Measurements from ENCODE around the gene C5orf47. TPM values are rescaled to one million over a fixed set of nuclear protein-coding genes. Genes with fewer than 3 reads are reported as not detected.

C5orf47 gene
- total and polyA plus RNA-seq, 2 of the 4 experiments (the other 2 are of a cell fraction), result not detected

DNA sequence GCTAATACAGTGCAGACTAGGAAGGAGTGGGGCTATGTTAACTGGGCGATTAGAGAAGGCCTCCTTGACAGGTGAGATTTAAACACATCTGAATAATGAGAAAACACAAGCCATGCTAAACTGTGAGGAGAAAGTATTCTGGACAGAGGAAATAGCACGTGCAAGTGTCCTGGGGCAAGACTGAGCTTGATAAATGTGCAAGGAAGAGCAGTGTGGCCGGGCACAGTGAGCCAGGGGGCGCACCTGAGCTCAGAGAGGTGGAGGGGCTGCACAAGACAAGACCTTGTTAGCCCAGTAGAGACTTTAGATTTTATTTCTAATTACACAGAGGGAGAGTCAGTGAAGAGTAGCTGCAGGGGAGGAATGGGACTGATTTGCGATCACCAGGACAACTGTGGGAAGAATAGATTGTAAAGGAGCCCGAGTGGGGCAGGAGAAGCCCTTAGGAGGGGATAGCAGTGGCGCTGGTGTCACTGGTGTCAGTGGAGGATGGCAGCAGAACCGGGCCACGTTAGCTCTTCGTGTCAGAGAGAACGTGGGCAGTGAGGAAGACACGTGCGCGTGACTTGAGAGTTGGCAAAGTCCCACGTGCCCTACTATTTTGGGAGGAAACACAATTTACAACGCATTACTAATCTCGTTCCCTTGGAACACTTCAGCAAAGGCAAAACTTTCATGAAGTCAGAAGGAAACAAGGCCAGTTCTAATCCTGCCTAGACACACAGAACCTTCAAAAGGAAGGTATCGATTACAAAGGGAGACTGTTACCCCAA, 17.9 kb upstream of the C5orf47 start:
- CTCF ChIA-PET, result interaction anchor here (0.7 to 1.9 kb wide), 2 partner anchors 9 to 352 kb away, joined by 3 to 9 read pairs; no protein-coding TSS in a partner anchor
- Histone ChIP-seq H3K27ac (ENCODE audit: insufficient read depth, low read length) (no peak overlapping the region), H3K23ac (ENCODE audit: low read depth, low read length) (no peak overlapping the region; the same call in 1 of the 2 replicates), H2BK5ac (ENCODE audit: low read depth, low read length, poor library complexity, severe bottlenecking) (no peak overlapping the region), H3K18ac (ENCODE audit: low read depth, low read length) (no peak overlapping the region), H3K9me3 (ENCODE audit: control insufficient read depth, insufficient read depth, low read length) (no peaks in the 10 kb centered on the region), H4K91ac (ENCODE audit: insufficient read depth, low read depth, low read length) (peak overlapping the region; percentile 0), H3K4ac (ENCODE audit: low read depth, low read length) (0 out of 2 replicates have a peak overlapping the region, but pooled peaks have one; percentile 2), H3K36me3 (ENCODE audit: control insufficient read depth, insufficient read depth, low read length) (no peaks in the 10 kb centered on the region), H2AK9ac (replicated peaks; ENCODE audit: low read depth, low read length, poor library complexity) (no peak overlapping the region), H2AFZ (replicated peaks; ENCODE audit: low read length, poor library complexity) (peak overlapping the region; percentile 12), H3K4me3 (ENCODE audit: insufficient read depth, low read depth, low read length) (no peak overlapping the region), H3K4me1 (ENCODE audit: control insufficient read depth, insufficient read depth, low read length) (peaks cover 13% of the 10 kb centered on the region), H2BK120ac (ENCODE audit: low read depth, low read length) (peak overlapping the region; percentile 14), H3K9ac (ENCODE audit: low read depth, low read length) (no peak overlapping the region), H3K9me1 (ENCODE audit: insufficient read depth, low read length) (no peaks in the 10 kb centered on the region; the same call in 1 of the 2 replicates), H2BK20ac (ENCODE audit: low read depth, low read length) (no peak overlapping the region), H3K56ac (ENCODE audit: extremely low read depth, insufficient read depth, low read length) (no peak overlapping the region), H3K27me3 (ENCODE audit: control insufficient read depth, insufficient read depth, low read length) (no peaks in the 10 kb centered on the region; the same call in 1 of the 2 replicates), H3K14ac (replicated peaks; ENCODE audit: low read depth, low read length) (no peak overlapping the region), H4K20me1 (ENCODE audit: insufficient read depth, low read length) (no peaks in the 10 kb centered on the region), H4K5ac (ENCODE audit: low read depth, low read length) (no peak overlapping the region), H2AK5ac (ENCODE audit: low read depth, low read length) (peak overlapping the region; percentile 10; the same call in 1 of the 2 replicates), H4K8ac (ENCODE audit: low read depth in 2 of 2, low read length in 2 of 2) (no peak overlapping the region), H3K79me1 (ENCODE audit: low read depth in 1 of 2, low read length in 2 of 2) (no peaks in the 10 kb centered on the region), H2BK15ac (ENCODE audit: low read depth, low read length) (no peak overlapping the region), H3K4me2 (ENCODE audit: low read depth, low read length) (no peak overlapping the region)
- POLR2A ChIA-PET (ENCODE audit: unreplicated experiment), result no interaction called here
- TF ChIP-seq SMC3 (IDR thresholded peaks at IDR 0.05; ENCODE audit: low read depth, low read length) (no peak), NFE2L2 (IDR thresholded peaks at IDR 0.05; ENCODE audit: low read depth, low read length) (no peak), CEBPB (IDR thresholded peaks at IDR 0.05; ENCODE audit: low read depth, low read length) (no peak), CHD1 (IDR thresholded peaks at IDR 0.05; ENCODE audit: low read depth, low read length) (no peak), RAD21 (IDR thresholded peaks at IDR 0.05; ENCODE audit: low read length) (no peak), RFX5 (IDR thresholded peaks at IDR 0.05; ENCODE audit: low read depth, low read length) (no peak), MXI1 (IDR thresholded peaks at IDR 0.05; ENCODE audit: borderline replicate concordance, low read depth, low read length) (no peak), BHLHE40 (IDR thresholded peaks at IDR 0.05; ENCODE audit: low read depth, low read length) (no peak)
- TF ChIP-seq, protein P1, sequence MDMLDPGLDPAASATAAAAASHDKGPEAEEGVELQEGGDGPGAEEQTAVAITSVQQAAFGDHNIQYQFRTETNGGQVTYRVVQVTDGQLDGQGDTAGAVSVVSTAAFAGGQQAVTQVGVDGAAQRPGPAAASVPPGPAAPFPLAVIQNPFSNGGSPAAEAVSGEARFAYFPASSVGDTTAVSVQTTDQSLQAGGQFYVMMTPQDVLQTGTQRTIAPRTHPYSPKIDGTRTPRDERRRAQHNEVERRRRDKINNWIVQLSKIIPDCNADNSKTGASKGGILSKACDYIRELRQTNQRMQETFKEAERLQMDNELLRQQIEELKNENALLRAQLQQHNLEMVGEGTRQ (IDR thresholded peaks at IDR 0.05; ENCODE audit: low read depth, low read length), result no peak
- TF ChIP-seq, protein P2, sequence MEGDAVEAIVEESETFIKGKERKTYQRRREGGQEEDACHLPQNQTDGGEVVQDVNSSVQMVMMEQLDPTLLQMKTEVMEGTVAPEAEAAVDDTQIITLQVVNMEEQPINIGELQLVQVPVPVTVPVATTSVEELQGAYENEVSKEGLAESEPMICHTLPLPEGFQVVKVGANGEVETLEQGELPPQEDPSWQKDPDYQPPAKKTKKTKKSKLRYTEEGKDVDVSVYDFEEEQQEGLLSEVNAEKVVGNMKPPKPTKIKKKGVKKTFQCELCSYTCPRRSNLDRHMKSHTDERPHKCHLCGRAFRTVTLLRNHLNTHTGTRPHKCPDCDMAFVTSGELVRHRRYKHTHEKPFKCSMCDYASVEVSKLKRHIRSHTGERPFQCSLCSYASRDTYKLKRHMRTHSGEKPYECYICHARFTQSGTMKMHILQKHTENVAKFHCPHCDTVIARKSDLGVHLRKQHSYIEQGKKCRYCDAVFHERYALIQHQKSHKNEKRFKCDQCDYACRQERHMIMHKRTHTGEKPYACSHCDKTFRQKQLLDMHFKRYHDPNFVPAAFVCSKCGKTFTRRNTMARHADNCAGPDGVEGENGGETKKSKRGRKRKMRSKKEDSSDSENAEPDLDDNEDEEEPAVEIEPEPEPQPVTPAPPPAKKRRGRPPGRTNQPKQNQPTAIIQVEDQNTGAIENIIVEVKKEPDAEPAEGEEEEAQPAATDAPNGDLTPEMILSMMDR (conservative IDR thresholded peaks at IDR 0.05; ENCODE audit: low read depth, low read length), result no peak
- dilution Hi-C loops (cut with HindIII; ENCODE audit: low sequenced_read_pairs, unreplicated experiment) (no loop called here), intact Hi-C loops (cut with micrococcal nuclease) (loop anchor here (10.0 kb wide), 2 partner anchors 196 to 256 kb away; no protein-coding TSS in a partner anchor), in situ Hi-C loops (cut with MboI; ENCODE audit: low sequenced_read_pairs) (loop anchor here (5.0 to 10.0 kb wide), 3 partner anchors 344 to 676 kb away; partner anchors contain the start of gene BOD1)
- 80% methylated on average over 3 of the region's 18 CpGs; no CpG with 5 or more reads in 1 of the 2 experiments for WGBS, 2 experiments (ENCODE audit: extremely low coverage in 2 of 2, insufficient read length in 1 of 2)
- no TSS peak for BruUV-seq (replicated peaks)
- DNase-seq (no peak), ATAC-seq (ENCODE audit: low read depth) (no peak)

Data from IMR-90 (cell line).